ENCODE measurements around the gene PCSK4. TPM values are rescaled to one million over a fixed set of nuclear protein-coding genes. Genes with fewer than 3 reads are reported as not detected.

The PCSK4 gene
- total RNA-seq, 1 experiment from 2014 or later, result 9.1 TPM

- Histone ChIP-seq H3K9ac (ENCODE audit: extremely low read depth, insufficient read length, low read length) (no peak overlapping the region), H3K14ac (ENCODE audit: insufficient read depth, low read length) (no peak overlapping the region), H3K27me3 (ENCODE audit: insufficient read depth, low read length) (peaks cover 16% of the 10 kb centered on the region; the same call in 1 of the 2 replicates), H2BK15ac (ENCODE audit: low read depth, low read length) (no peak overlapping the region), H3K4ac (ENCODE audit: low read depth, low read length) (no peak overlapping the region), H3K4me2 (ENCODE audit: insufficient read depth, insufficient read length, low read length) (no peak overlapping the region), H3T11ph (ENCODE audit: low read length) (no peak overlapping the region), H3K23ac (ENCODE audit: insufficient read length, low read depth, low read length) (no peak overlapping the region), H3K9me3 (ENCODE audit: control insufficient read depth, low read depth, low read length) (no peaks in the 10 kb centered on the region), H3K56ac (ENCODE audit: insufficient read length, low read depth, low read length) (no peak overlapping the region), H2AFZ (ENCODE audit: low read length) (no peak overlapping the region), H3K23me2 (ENCODE audit: insufficient read length, low read depth, low read length, poor library complexity, severe bottlenecking) (peaks cover 2% of the 10 kb centered on the region), H3K27ac (ENCODE audit: insufficient read length, low read depth, low read length) (no peak overlapping the region), H2BK12ac (ENCODE audit: insufficient read length, low read depth, low read length) (no peak overlapping the region), H2BK20ac (ENCODE audit: low read depth, low read length, poor library complexity, severe bottlenecking) (no peak overlapping the region), H3K18ac (ENCODE audit: insufficient read length, low read depth, low read length) (no peak overlapping the region), H2BK5ac (ENCODE audit: insufficient read length, low read length) (no peak overlapping the region), H4K8ac (replicated peaks; ENCODE audit: insufficient read length, low read depth, low read length) (no peak overlapping the region), H3K79me2 (ENCODE audit: insufficient read depth, low read length) (no peaks in the 10 kb centered on the region), H3K4me1 (ENCODE audit: insufficient read depth, low read length) (no peaks in the 10 kb centered on the region), H2AK5ac (ENCODE audit: insufficient read length, low read length) (no peak overlapping the region), H4K20me1 (ENCODE audit: control insufficient read depth, insufficient read depth, insufficient read length) (peaks cover 3% of the 10 kb centered on the region), H4K5ac (ENCODE audit: insufficient read length, low read depth, low read length) (no peak overlapping the region), H4K91ac (ENCODE audit: insufficient read length, low read depth, low read length) (no peak overlapping the region), H2BK120ac (ENCODE audit: low read depth, low read length, poor library complexity, severe bottlenecking) (no peak overlapping the region), H3K79me1 (ENCODE audit: insufficient read depth, low read depth, low read length, poor library complexity, severe bottlenecking) (no peaks in the 10 kb centered on the region)
- Mint-ChIP-seq H3K4me3 (no peak overlapping the region), H3K4me1 (peaks cover 6 to 7% of the 10 kb centered on the region in 2 experiments; a peak in 3 of 4 replicates), H3K27me3 (ENCODE audit: low read depth) (peaks cover 84% of the 10 kb centered on the region), H3K27ac (no peak overlapping the region), H3K36me3 (ENCODE audit: insufficient read depth in 1 of 3, low read depth in 3 of 3) (no peaks in the 10 kb centered on the region), H3K9me3 (peaks cover 0 to 9% of the 10 kb centered on the region in 2 experiments; a peak in 3 of 5 replicates)
- no CpG with 5 or more reads among the region's 14 CpGs for WGBS (ENCODE audit: extremely low coverage, insufficient read length, low lambda C conversion rate)
- TF ChIP-seq CTCF (conservative IDR thresholded peaks at IDR 0.05), result no peak
- no peak for DNase-seq
These were observed 31.5 kb upstream of the PCSK4 start for GRCh38 chr19:1521636-1522035.
